GM23248 (cell line): ENCODE data around the gene PPFIBP1. TPM values are rescaled to one million over a fixed set of nuclear protein-coding genes. Genes with fewer than 3 reads are reported as not detected.

Source experiments
- DNase-seq: peaks from one replicate; pipeline ENCODE4 v3.0.0-alpha.2; 2015
- H2AFZ ChIP-seq: fragments of 200-600 bp; sonication (generic); 2 replicates; pipeline ENCODE4 v1.6.1; 2016; ENCODE audit warnings: antibody characterized with exemption
- H3F3A ChIP-seq: fragments of 200-600 bp; sonication (generic); 2 replicates; pipeline ENCODE4 v1.6.1; 2016; ENCODE audit warnings: mild to moderate bottlenecking, antibody characterized with exemption, mixed run types; ENCODE audit not compliant: insufficient read depth
- H3K27ac ChIP-seq: fragments of 200-600 bp; sonication (generic); 2 replicates; pipeline ENCODE4 v1.5.1; 2016; ENCODE audit warnings: mild to moderate bottlenecking
- H3K27me3 ChIP-seq: fragments of 200-600 bp; sonication (generic); replicated peaks from 2 replicates; pipeline ENCODE4 v1.6.1; 2016; ENCODE audit warnings: mild to moderate bottlenecking; ENCODE audit not compliant: insufficient read depth
- H3K36me3 ChIP-seq: fragments of 200-600 bp; sonication (generic); 2 replicates; pipeline ENCODE4 v1.6.1; 2016; ENCODE audit warnings: low read depth, mild to moderate bottlenecking
- H3K4me1 ChIP-seq: fragments of 200-600 bp; sonication (generic); 2 replicates; pipeline ENCODE4 v1.6.1; 2016; ENCODE audit warnings: mild to moderate bottlenecking; ENCODE audit not compliant: insufficient read depth
- H3K4me2 ChIP-seq: fragments of 200-600 bp; sonication (generic); one replicate; pipeline ENCODE4 v1.6.1; 2016; ENCODE audit warnings: mild to moderate bottlenecking; ENCODE audit not compliant: unreplicated experiment
- H3K4me3 ChIP-seq: fragments of 200-600 bp; sonication (generic); 2 replicates; pipeline ENCODE4 v1.5.1; 2016; ENCODE audit warnings: mild to moderate bottlenecking
- H3K79me2 ChIP-seq: fragments of 200-600 bp; sonication (generic); 2 replicates; pipeline ENCODE4 v1.6.1; 2016; ENCODE audit warnings: mild to moderate bottlenecking; ENCODE audit not compliant: insufficient read depth
- H3K9ac ChIP-seq: fragments of 200-600 bp; sonication (generic); 2 replicates; pipeline ENCODE4 v1.6.1; 2016; ENCODE audit warnings: mild to moderate bottlenecking
- H3K9me2 ChIP-seq: fragments of 200-600 bp; sonication (generic); 2 replicates; pipeline ENCODE4 v1.6.1; 2016; ENCODE audit warnings: mixed run types, mild to moderate bottlenecking, moderate library complexity; ENCODE audit not compliant: insufficient read depth
- H3K9me3 ChIP-seq: fragments of 200-600 bp; sonication (generic); one replicate; pipeline ENCODE4 v1.6.1; 2017; ENCODE audit warnings: low read depth
- H4K20me1 ChIP-seq: fragments of 200-600 bp; sonication (generic); 2 replicates; pipeline ENCODE4 v1.6.0; 2016; ENCODE audit not compliant: insufficient read depth
- EZH2 ChIP-seq: fragments of 200-600 bp; sonication (generic); IDR thresholded peaks from 2 replicates; pipeline ENCODE4 v1.6.1; 2018; ENCODE audit warnings: antibody characterized with exemption, mild to moderate bottlenecking; ENCODE audit not compliant: insufficient read depth, poor library complexity, severe bottlenecking
- EZH2phosphoT487 ChIP-seq: fragments of 200-600 bp; sonication (generic); IDR thresholded peaks from 2 replicates; pipeline ENCODE4 v1.6.1; 2018; ENCODE audit warnings: antibody characterized with exemption, moderate library complexity, mild to moderate bottlenecking, low read depth; ENCODE audit not compliant: insufficient read depth
- WGBS, 2 experiments: methylation state at CpG; one replicate each; pipeline ENCODE4 v1.1.6; 2015 to 2017; ENCODE audit warnings: low lambda C conversion rate in 2 of 2, low coverage in 1 of 2; ENCODE audit errors: missing lambda C conversion rate in 2 of 2; 5-methylcytosine and 5-hydroxymethylcytosine counted together
- in situ Hi-C: fragments of 300-500 bp; cut with MboI; formaldehyde crosslinking; loops from 2 replicates; pipeline ENCODE4 v1.15.0; 2020
- polyA plus RNA-seq: library from polyadenylated mRNA; unstranded; fragments of >200 nt; fragmentation: Nextera tagmentation; extraction: Ambion mirVana; gene quantifications from 2 replicates; pipeline ENCODE4 v1.2.1, GENCODE V29; 2016
- total RNA-seq: library from RNA; depleted of rRNA; stranded (reverse); fragments of >200 nt; shearing (Covaris generic); gene quantifications from 2 replicates; pipeline ENCODE4 v1.2.3, GENCODE V29; 2014

Gene PPFIBP1
- total and polyA plus RNA-seq, 2 experiments from 2014 or later, result 86.0 to 101 TPM

DNA sequence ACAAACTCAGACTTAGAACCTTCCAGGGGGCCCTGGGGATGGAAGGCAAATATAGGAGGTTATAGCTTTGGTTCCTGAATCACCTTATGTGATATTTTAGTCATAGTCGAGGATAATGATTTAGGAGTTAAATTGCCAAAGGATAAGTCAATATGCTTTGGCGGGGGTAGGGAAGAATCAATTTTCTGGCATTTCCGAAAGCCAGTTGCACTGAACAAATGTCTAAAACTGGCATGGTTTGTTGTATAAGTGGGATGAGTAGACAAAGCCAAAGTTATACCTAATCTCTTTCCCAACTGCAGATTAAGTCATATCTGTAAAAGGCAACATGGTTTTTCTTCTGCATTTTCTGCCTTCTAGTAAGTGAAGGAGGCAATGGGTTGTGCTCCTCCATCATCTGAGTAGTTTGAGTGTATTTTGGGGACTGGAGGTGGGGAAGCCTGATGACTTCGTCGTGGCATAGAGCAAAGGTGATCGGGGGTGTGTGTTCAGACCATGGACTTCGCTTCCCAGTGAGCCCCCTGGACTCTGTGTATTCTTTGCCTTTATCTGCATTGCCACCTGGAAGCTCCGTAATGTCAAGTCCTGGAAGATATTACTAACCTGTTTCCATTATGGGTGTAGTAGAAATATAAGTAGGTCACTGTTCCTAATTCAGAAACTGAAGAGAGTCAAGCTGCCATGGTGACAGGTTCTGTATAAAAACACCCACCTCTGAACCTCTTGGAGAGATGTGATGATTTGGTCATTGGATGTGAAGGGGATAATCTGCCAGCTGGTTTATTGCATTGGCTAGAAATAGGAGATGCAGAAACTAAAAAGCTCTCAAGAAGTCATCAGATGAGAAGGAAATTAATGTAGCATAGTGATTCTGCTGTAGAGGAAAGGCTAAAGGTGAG is 24.5 kb downstream of the PPFIBP1 start:
- Histone ChIP-seq H3K79me2 (peaks cover 92% of the 10 kb centered on the region), H3K36me3 (no peaks in the 10 kb centered on the region), H3K4me1 (peaks cover 55% of the 10 kb centered on the region), H3F3A (peaks cover 55% of the 10 kb centered on the region), H4K20me1 (no peaks in the 10 kb centered on the region), H3K9ac (peak overlapping the region; percentile 83), H3K9me3 (no peaks in the 10 kb centered on the region), H3K4me3 (peak overlapping the region; percentile 65), H3K27me3 (no peaks in the 10 kb centered on the region), H3K27ac (peak overlapping the region; percentile 99), H3K9me2 (no peaks in the 10 kb centered on the region), H3K4me2 (peak overlapping the region; percentile 77), H2AFZ (no peak overlapping the region)
- peak; percentile 35 for DNase-seq
- TF ChIP-seq EZH2, result no peak
- no peak for TF ChIP-seq EZH2phosphoT487
- WGBS, 2 experiments, result 84 to 86% methylated on average over 8 of the region's 8 CpGs
- in situ Hi-C loops, result no loop called here

DNA sequence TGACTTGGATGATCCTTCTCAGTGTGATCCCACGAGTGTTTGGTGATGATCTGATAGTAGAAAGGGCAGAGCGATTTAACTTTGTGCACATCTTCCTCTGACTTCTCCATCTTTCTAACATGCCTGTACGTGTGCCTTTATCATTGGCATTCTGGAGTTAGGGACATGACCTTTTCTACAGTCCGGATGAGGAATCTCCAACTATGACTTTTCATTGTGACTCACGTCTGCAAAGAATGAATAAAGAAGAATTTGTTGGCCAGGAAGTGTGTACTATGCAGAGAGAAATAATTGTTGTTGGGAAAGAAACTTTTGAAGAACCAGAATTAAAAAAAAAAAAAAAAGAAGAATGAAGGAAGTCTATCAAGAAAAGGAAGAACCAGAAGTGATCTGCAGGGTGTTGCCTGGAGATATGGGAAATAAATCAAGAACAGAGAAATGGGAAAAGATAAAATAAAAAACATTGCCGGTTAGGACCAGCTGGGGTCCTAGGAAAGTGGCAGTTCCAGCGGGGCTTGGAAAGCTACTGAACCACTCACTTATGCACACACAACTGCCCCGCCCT is 25.3 kb downstream of the PPFIBP1 start:
- WGBS, 2 experiments, result 1 to 2% methylated on average over 8 of the region's 8 CpGs
- Histone ChIP-seq H3K27me3 (no peaks in the 10 kb centered on the region), H4K20me1 (no peaks in the 10 kb centered on the region), H3K27ac (peak overlapping the region; percentile 99), H3K4me2 (peak overlapping the region; percentile 77), H3K9ac (peak overlapping the region; percentile 83), H3K79me2 (peaks cover 92% of the 10 kb centered on the region), H3K9me3 (no peaks in the 10 kb centered on the region), H3K4me1 (peaks cover 63% of the 10 kb centered on the region), H3K9me2 (no peaks in the 10 kb centered on the region), H3K4me3 (peak overlapping the region; percentile 65), H2AFZ (no peak overlapping the region), H3K36me3 (no peaks in the 10 kb centered on the region), H3F3A (peaks cover 58% of the 10 kb centered on the region)
- in situ Hi-C loops, result no loop called here
- peak; percentile 94 for DNase-seq
- TF ChIP-seq EZH2phosphoT487, result no peak
- TF ChIP-seq EZH2, result no peak

DNA sequence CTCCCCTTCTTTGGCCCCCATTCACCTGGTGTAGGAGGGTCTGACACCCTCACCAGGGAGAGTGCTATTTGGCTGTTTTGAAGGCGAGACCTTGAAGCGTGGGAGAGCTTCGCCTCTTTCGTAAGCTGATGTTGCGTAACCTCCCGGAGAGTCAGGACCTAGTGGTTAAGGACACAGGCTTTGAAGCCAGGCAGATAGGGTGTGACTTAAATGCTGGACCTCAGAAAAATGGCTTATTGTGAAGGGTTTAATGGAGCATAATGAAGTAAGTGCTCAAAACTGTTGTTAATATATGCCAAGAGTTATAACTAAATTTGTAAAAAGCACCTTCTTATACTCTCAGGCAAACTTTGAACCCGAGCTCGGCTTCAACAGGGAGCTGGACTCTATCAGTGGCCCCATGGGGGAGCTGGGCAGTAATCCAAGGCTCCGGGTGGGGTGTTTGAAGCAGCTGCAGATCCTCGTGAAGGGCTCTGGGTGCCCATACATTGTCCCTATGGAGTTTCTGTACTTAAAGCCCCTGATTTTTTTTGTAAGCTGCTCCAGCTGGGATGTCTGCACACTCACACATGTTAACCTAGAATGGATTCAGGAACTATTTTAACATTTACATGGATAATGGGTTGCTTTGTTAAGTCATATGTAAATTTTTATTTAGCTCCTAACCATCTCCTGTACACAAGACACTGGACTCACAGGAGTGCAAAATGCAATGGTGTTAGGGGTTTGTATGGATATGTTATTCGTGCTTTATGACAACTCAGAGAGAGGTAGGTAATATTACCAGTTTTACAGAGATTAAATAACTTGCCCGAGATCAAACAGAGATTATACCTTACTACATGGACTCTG is 26.0 kb downstream of the PPFIBP1 start:
- Histone ChIP-seq H2AFZ (no peak overlapping the region), H3K4me2 (peak overlapping the region; percentile 77), H3K79me2 (peaks cover 92% of the 10 kb centered on the region), H3K4me3 (peak overlapping the region; percentile 65), H3K27me3 (no peaks in the 10 kb centered on the region), H4K20me1 (no peaks in the 10 kb centered on the region), H3K9me2 (no peaks in the 10 kb centered on the region), H3K27ac (peak overlapping the region; percentile 99), H3F3A (peaks cover 63% of the 10 kb centered on the region), H3K36me3 (no peaks in the 10 kb centered on the region), H3K9me3 (no peaks in the 10 kb centered on the region), H3K4me1 (peaks cover 70% of the 10 kb centered on the region), H3K9ac (peak overlapping the region; percentile 83)
- WGBS, 2 experiments, result 8% methylated on average over 12 of the region's 12 CpGs
- in situ Hi-C loops, result no loop called here
- DNase-seq, result peak; percentile 98
- no peak for TF ChIP-seq EZH2phosphoT487
- no peak for TF ChIP-seq EZH2

DNA sequence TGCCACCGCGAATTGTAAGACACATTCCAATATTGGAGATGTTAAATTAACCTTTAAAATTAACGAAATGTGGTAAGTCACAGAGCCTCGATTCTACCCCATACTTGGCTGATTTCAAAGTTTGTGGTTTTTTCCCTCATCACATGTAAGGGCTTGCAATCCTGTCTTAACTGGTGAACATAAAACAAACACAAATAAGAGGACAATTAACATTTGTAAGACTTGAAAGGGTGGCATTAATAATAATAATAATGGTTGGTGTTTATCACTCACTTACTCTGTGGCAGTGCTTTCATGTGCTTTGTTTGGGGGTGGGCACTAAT is 26.6 kb downstream of the PPFIBP1 start:
- peaks cover 92% of the 10 kb centered on the region for H3K79me2 ChIP-seq
- peak; percentile 30 for DNase-seq
- peak overlapping the region; percentile 65 for H3K4me3 ChIP-seq
- H3K27me3 ChIP-seq, result no peaks in the 10 kb centered on the region
- H3K9ac ChIP-seq, result peak overlapping the region; percentile 83
- 72 to 83% methylated on average over 4 of the region's 4 CpGs for WGBS, 2 experiments
- no peaks in the 10 kb centered on the region for H4K20me1 ChIP-seq
- peak overlapping the region; percentile 77 for H3K4me2 ChIP-seq
- in situ Hi-C loops, result no loop called here
- peaks cover 69% of the 10 kb centered on the region for H3F3A ChIP-seq
- no peak overlapping the region for H2AFZ ChIP-seq
- no peaks in the 10 kb centered on the region for H3K9me2 ChIP-seq
- TF ChIP-seq EZH2phosphoT487, result no peak
- TF ChIP-seq EZH2, result no peak
- peak overlapping the region; percentile 99 for H3K27ac ChIP-seq
- H3K36me3 ChIP-seq, result no peaks in the 10 kb centered on the region
- H3K4me1 ChIP-seq, result peaks cover 76% of the 10 kb centered on the region
- H3K9me3 ChIP-seq, result no peaks in the 10 kb centered on the region
